ENCODE measurements around the gene USP7. TPM values are rescaled to one million over a fixed set of nuclear protein-coding genes. Genes with fewer than 3 reads are reported as not detected.

USP7 gene
- total RNA-seq, 1 experiment from 2014 or later = 148 TPM

DNA sequence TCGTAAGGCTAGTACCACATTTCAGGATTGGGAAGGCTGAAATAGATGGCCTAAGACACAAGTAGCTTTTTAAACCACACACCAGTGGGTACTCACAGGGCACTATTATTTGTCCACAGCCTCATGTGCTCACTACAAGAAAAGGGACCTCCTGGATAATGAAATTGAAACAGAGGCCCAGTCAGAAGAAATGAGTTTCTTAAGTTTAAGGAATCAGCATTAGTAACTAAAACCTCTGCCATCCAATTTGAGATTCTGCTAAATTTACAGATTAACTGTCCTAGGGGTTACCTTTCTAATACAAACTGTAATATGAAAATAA lies 3.0 kb downstream of the USP7 start:
- POLR2A ChIA-PET = no interaction called here
- Mint-ChIP-seq H3K27me3 (ENCODE audit: insufficient read depth, unreplicated experiment) (no peaks in the 10 kb centered on the region), H3K4me3 (ENCODE audit: unreplicated experiment) (peak overlapping the region; percentile 92), H3K4me1 (ENCODE audit: low read depth, unreplicated experiment) (peaks cover 26% of the 10 kb centered on the region), H3K27ac (ENCODE audit: unreplicated experiment) (peak overlapping the region; percentile 10), H3K36me3 (ENCODE audit: insufficient read depth, unreplicated experiment) (peaks cover 16% of the 10 kb centered on the region), H3K9me3 (ENCODE audit: unreplicated experiment) (no peaks in the 10 kb centered on the region)
- TF ChIP-seq, protein P1, sequence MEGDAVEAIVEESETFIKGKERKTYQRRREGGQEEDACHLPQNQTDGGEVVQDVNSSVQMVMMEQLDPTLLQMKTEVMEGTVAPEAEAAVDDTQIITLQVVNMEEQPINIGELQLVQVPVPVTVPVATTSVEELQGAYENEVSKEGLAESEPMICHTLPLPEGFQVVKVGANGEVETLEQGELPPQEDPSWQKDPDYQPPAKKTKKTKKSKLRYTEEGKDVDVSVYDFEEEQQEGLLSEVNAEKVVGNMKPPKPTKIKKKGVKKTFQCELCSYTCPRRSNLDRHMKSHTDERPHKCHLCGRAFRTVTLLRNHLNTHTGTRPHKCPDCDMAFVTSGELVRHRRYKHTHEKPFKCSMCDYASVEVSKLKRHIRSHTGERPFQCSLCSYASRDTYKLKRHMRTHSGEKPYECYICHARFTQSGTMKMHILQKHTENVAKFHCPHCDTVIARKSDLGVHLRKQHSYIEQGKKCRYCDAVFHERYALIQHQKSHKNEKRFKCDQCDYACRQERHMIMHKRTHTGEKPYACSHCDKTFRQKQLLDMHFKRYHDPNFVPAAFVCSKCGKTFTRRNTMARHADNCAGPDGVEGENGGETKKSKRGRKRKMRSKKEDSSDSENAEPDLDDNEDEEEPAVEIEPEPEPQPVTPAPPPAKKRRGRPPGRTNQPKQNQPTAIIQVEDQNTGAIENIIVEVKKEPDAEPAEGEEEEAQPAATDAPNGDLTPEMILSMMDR (IDR thresholded peaks at IDR 0.05; ENCODE audit: insufficient read depth in 1 of 2, low read depth in 1 of 2, low read length in 1 of 2, severe bottlenecking in 1 of 2, unreplicated experiment in 1 of 2) = no peak
- DNase-seq = no peak
- intact Hi-C loops (cut with micrococcal nuclease; ENCODE audit: unreplicated experiment) = no loop called here
- no peaks in the 10 kb centered on the region for H3K36me3 ChIP-seq (ENCODE audit: control insufficient read depth, insufficient read depth, low read length)
- CTCF ChIA-PET = interaction anchor here (0.9 kb wide), 1 partner anchor 48 kb away, joined by 3 read pairs; no protein-coding TSS in a partner anchor
- H3K4me3 ChIP-seq (ENCODE audit: low read depth, low read length) = no peak overlapping the region
- peaks cover 18% of the 10 kb centered on the region for H3K4me1 ChIP-seq
- no peaks in the 10 kb centered on the region for H3K9me3 ChIP-seq
- no TSS peak for BruUV-seq (replicated peaks)
- no peaks in the 10 kb centered on the region for H3K27me3 ChIP-seq (replicated peaks; ENCODE audit: control insufficient read depth, insufficient read depth, low read length)

DNA sequence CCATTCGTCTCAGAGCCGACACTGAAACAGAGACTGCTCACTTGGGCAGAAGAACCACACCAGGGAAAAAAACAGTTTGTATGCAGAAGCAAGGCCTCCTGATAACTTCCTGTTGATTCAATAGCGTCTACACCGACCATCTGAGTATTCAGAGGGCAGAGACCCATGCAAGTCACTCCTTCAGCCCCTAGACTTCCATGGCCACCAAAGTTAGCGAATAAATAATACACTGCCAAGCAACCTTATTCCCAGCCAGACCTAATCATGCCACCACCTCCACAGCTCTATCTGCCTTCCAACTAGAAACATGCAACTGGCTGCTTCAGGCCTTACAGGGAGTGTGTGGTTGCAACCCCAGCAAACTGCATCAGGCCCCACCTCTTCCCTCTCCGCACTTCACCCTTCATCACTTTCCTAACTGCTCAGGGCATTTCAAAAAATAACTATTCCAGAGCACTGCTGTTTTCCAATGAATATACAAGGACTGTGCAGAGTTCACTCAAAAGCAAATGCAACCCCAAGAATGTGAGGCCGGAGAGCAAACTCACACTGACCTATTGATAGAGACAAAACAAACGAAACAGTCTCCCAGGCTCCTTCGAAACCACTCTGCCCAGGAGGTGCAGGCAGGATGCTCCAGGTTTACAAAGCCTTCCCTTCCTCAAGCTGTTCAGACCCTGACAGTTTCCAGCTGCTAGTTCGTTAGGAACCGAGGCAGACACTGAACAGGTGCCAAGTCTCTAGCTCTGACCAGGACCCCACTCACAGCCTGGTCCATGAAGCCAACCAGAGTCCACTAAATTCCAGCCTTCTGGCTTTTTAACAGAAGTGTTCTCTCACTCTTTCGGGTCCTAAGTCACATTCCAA lies 3.6 kb downstream of the USP7 start:
- H3K27ac Mint-ChIP-seq (ENCODE audit: unreplicated experiment) = peak overlapping the region; percentile 10

GRCh38 chr16:8958344-8959167 lies 5.2 kb downstream of the USP7 start:
- Mint-ChIP-seq H3K27me3 (ENCODE audit: insufficient read depth, unreplicated experiment) (no peaks in the 10 kb centered on the region), H3K9me3 (ENCODE audit: unreplicated experiment) (no peaks in the 10 kb centered on the region), H3K27ac (ENCODE audit: unreplicated experiment) (no peak overlapping the region), H3K4me3 (ENCODE audit: unreplicated experiment) (no peak overlapping the region), H3K36me3 (ENCODE audit: insufficient read depth, unreplicated experiment) (peaks cover 16% of the 10 kb centered on the region), H3K4me1 (ENCODE audit: low read depth, unreplicated experiment) (peaks cover 26% of the 10 kb centered on the region)
- TF ChIP-seq, protein P1 (IDR thresholded peaks at IDR 0.05; ENCODE audit: insufficient read depth in 1 of 2, low read depth in 1 of 2, low read length in 1 of 2, severe bottlenecking in 1 of 2, unreplicated experiment in 1 of 2) = no peak
- no peak for DNase-seq
- BruUV-seq (replicated peaks) = no TSS peak
- no peaks in the 10 kb centered on the region for H3K36me3 ChIP-seq (ENCODE audit: control insufficient read depth, insufficient read depth, low read length)
- CTCF ChIA-PET = no interaction called here
- no peaks in the 10 kb centered on the region for H3K9me3 ChIP-seq
- intact Hi-C loops (cut with micrococcal nuclease; ENCODE audit: unreplicated experiment) = no loop called here
- POLR2A ChIA-PET = no interaction called here
- no peak overlapping the region for H3K4me3 ChIP-seq (ENCODE audit: low read depth, low read length)
- peaks cover 18% of the 10 kb centered on the region for H3K4me1 ChIP-seq
- H3K27me3 ChIP-seq (replicated peaks; ENCODE audit: control insufficient read depth, insufficient read depth, low read length) = no peaks in the 10 kb centered on the region

More for the DNA sequence above, 3.6 kb downstream of the USP7 start:
- Histone ChIP-seq H3K9me3 (no peaks in the 10 kb centered on the region), H3K36me3 (ENCODE audit: control insufficient read depth, insufficient read depth, low read length) (no peaks in the 10 kb centered on the region), H3K4me1 (peaks cover 18% of the 10 kb centered on the region), H3K4me3 (ENCODE audit: low read depth, low read length) (no peak overlapping the region), H3K27me3 (replicated peaks; ENCODE audit: control insufficient read depth, insufficient read depth, low read length) (no peaks in the 10 kb centered on the region)
- Mint-ChIP-seq H3K4me3 (ENCODE audit: unreplicated experiment) (peak overlapping the region; percentile 42), H3K36me3 (ENCODE audit: insufficient read depth, unreplicated experiment) (peaks cover 16% of the 10 kb centered on the region), H3K4me1 (ENCODE audit: low read depth, unreplicated experiment) (peaks cover 26% of the 10 kb centered on the region), H3K9me3 (ENCODE audit: unreplicated experiment) (no peaks in the 10 kb centered on the region), H3K27me3 (ENCODE audit: insufficient read depth, unreplicated experiment) (no peaks in the 10 kb centered on the region)
- POLR2A ChIA-PET = no interaction called here
- CTCF ChIA-PET = interaction anchor here (0.7 to 0.9 kb wide), 1 partner anchor 49 kb away, joined by 3 read pairs; no protein-coding TSS in a partner anchor
- intact Hi-C loops (cut with micrococcal nuclease; ENCODE audit: unreplicated experiment) = no loop called here
- no peak for DNase-seq
- BruUV-seq (replicated peaks) = no TSS peak
- TF ChIP-seq, protein P1 (IDR thresholded peaks at IDR 0.05; ENCODE audit: insufficient read depth in 1 of 2, low read depth in 1 of 2, low read length in 1 of 2, severe bottlenecking in 1 of 2, unreplicated experiment in 1 of 2) = no peak
